SKM-1 treated with dmso at 0.1 percent for 144 hours (cell line): ENCODE data around the gene MSANTD3.
"Not testable (repeated sequence)": the region's sequence is repeated elsewhere in the genome, so short reads cannot be mapped to it uniquely, and the experiment has no call there.

Source experiments
- DNase-seq: peaks from one replicate; lab custom pipeline; 2025; ENCODE audit not compliant: unreplicated experiment; lab: John Stamatoyannopoulos, UW

MSANTD3 gene

GRCh38 chr9:100428871-100429654, 2.1 kb downstream of the MSANTD3 start:
- no peak for DNase-seq

GRCh38 chr9:100430286-100430940, 3.5 kb downstream of the MSANTD3 start:
- no peak for DNase-seq

GRCh38 chr9:100431886-100432285, 4.9 kb downstream of the MSANTD3 start:
- DNase-seq: no peak

GRCh38 chr9:100432736-100433135, 5.8 kb downstream of the MSANTD3 start:
- no peak for DNase-seq

GRCh38 chr9:100436571-100436970, 9.6 kb downstream of the MSANTD3 start:
- no peak for DNase-seq

GRCh38 chr9:100437860-100438805, 11.2 kb downstream of the MSANTD3 start:
- DNase-seq: peak; percentile 3

GRCh38 chr9:100440071-100440470, 13.1 kb downstream of the MSANTD3 start:
- DNase-seq: no peak

- DNase-seq: not testable (repeated sequence)
Observed at GRCh38 chr9:100440487-100440886, 13.5 kb downstream of the MSANTD3 start.

- DNase-seq: no peak
Observed at GRCh38 chr9:100441911-100442361, 15.0 kb downstream of the MSANTD3 start.

- DNase-seq: no peak
Observed at GRCh38 chr9:100443781-100444768, 17.1 kb downstream of the MSANTD3 start.

GRCh38 chr9:100445161-100445902, 18.4 kb downstream of the MSANTD3 start:
- no peak for DNase-seq

GRCh38 chr9:100445903-100446549, 19.1 kb downstream of the MSANTD3 start:
- DNase-seq: no peak

GRCh38 chr9:100447041-100447440, 20.1 kb downstream of the MSANTD3 start:
- DNase-seq: no peak

GRCh38 chr9:100448266-100448665, 21.3 kb downstream of the MSANTD3 start:
- no peak for DNase-seq

- no peak for DNase-seq
Observed at GRCh38 chr9:100449420-100449819, 22.5 kb downstream of the MSANTD3 start.

- DNase-seq: no peak
Observed at GRCh38 chr9:100452894-100453293, 26.0 kb downstream of the MSANTD3 start.

GRCh38 chr9:100455470-100455869, 28.5 kb downstream of the MSANTD3 start:
- no peak for DNase-seq

- no peak for DNase-seq
Observed at GRCh38 chr9:100457517-100457916, 30.6 kb downstream of the MSANTD3 start.

- no peak for DNase-seq
Observed at GRCh38 chr9:100459963-100460362, 33.0 kb downstream of the MSANTD3 start.
